HFFc6 (cell line): ENCODE data around the gene STK10. TPM values are rescaled to one million over a fixed set of nuclear protein-coding genes. Genes with fewer than 3 reads are reported as not detected.

Experiments used
- DNase-seq: peaks from one replicate; pipeline ENCODE4 v3.0.0-alpha.2; 2018
- H3K27ac Mint-ChIP-seq: 2 replicates; pipeline ENCODE4 v1.8.0; 2020; ENCODE audit warnings: mild to moderate bottlenecking, mixed read lengths
- H3K27me3 Mint-ChIP-seq: 2 replicates; pipeline ENCODE4 v1.8.0; 2021; ENCODE audit warnings: mild to moderate bottlenecking, moderate library complexity, mixed read lengths; ENCODE audit not compliant: insufficient read depth
- H3K36me3 Mint-ChIP-seq: 2 replicates; pipeline ENCODE4 v1.8.0; 2021; ENCODE audit warnings: low read depth, mixed read lengths
- H3K4me1 Mint-ChIP-seq: 2 replicates; pipeline ENCODE4 v1.8.0; 2020; ENCODE audit warnings: low read depth, mixed read lengths
- H3K4me3 Mint-ChIP-seq: 2 replicates; pipeline ENCODE4 v1.8.0; 2020; ENCODE audit warnings: mild to moderate bottlenecking, moderate library complexity, mixed read lengths
- H3K9me3 Mint-ChIP-seq: 2 replicates; pipeline ENCODE4 v1.8.0; 2020; ENCODE audit warnings: mild to moderate bottlenecking, mixed read lengths
- CTCF ChIP-seq: fragments of 200-600 bp; sonication (generic); IDR thresholded peaks from 2 replicates; pipeline ENCODE4 v1.5.0; 2021; ENCODE audit warnings: antibody characterized with exemption, mild to moderate bottlenecking
- total RNA-seq, 6 experiments: library from RNA; stranded (reverse); fragmentation: NEBNext Ultra II Directional; extraction: Animal tissue kit (Norgen Biotek cat#: 25700); gene quantifications; 2 replicates in 1 of 6; 3 replicates in 5 of 6; pipeline ENCODE4 v1.2.3, GENCODE V29; 2021

STK10 gene
- total RNA-seq, 6 experiments from 2014 or later: 39.8 to 51.6 (median 47.5) TPM

GRCh38 chr5:172005708-172006320, 182.2 kb downstream of the STK10 start:
- TF ChIP-seq CTCF: no peak
- Mint-ChIP-seq H3K27ac (peak overlapping the region; percentile 93), H3K4me1 (peaks cover 70% of the 10 kb centered on the region), H3K27me3 (peaks cover 8% of the 10 kb centered on the region), H3K36me3 (0 out of 2 replicates have a peak, but pooled peaks cover 8% of the 10 kb centered on the region), H3K9me3 (no peaks in the 10 kb centered on the region), H3K4me3 (peak overlapping the region; percentile 99)
- DNase-seq: no peak

DNA sequence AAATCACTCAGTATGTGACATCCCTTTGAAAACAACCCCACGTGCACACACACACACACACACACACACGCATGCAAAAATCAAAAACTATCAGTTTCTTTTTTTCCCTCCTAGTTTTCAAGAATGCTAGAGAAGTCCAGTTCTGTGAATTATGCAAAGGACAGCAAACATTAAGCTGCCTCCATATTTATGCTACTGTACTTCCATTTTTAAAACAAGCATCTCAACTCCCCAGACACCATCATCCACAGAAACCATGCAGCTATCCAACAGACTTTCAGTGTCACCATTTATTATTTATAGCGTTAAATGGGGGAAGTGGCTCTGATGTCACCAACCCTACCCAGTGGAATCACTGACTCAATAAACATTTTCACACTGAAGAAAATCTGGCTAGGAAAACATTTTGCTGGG, 183.2 kb downstream of the STK10 start:
- Mint-ChIP-seq H3K4me3 (peak overlapping the region; percentile 99), H3K9me3 (no peaks in the 10 kb centered on the region), H3K36me3 (0 out of 2 replicates have a peak, but pooled peaks cover 8% of the 10 kb centered on the region), H3K27ac (peak overlapping the region; percentile 93), H3K4me1 (peaks cover 75% of the 10 kb centered on the region), H3K27me3 (peaks cover 8% of the 10 kb centered on the region)
- peak; percentile 34 for DNase-seq
- TF ChIP-seq CTCF: no peak

DNA sequence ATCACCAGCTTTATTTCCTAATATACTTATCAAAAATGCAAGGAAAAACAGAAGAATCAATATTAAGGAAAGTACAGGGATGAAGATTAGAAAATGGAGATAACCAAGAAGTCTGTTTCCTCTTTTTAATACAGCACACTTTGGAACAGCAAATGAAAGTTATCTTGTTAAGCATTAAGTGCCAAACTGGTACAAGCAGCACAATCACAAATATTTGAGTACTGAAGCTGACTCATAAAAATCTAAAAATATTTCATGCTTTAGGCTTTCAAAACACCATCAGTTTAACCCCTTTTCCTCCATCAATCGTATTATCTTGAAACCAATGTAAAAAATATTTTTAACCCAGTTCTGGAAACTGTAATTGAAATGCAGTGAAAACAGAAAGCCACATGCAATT, 184.3 kb downstream of the STK10 start:
- no peak for DNase-seq
- peak overlapping the region; percentile 68 for H3K27ac Mint-ChIP-seq
- H3K4me3 Mint-ChIP-seq: peak overlapping the region; percentile 99
- no peak for TF ChIP-seq CTCF
- peaks cover 74% of the 10 kb centered on the region for H3K4me1 Mint-ChIP-seq
- no peaks in the 10 kb centered on the region for H3K9me3 Mint-ChIP-seq
- H3K36me3 Mint-ChIP-seq: 0 out of 2 replicates have a peak, but pooled peaks cover 8% of the 10 kb centered on the region
- H3K27me3 Mint-ChIP-seq: peaks cover 8% of the 10 kb centered on the region

GRCh38 chr5:172002840-172003512, 185.0 kb downstream of the STK10 start:
- H3K27me3 Mint-ChIP-seq: peaks cover 8% of the 10 kb centered on the region
- no peaks in the 10 kb centered on the region for H3K9me3 Mint-ChIP-seq
- DNase-seq: no peak
- TF ChIP-seq CTCF: no peak
- H3K36me3 Mint-ChIP-seq: 0 out of 2 replicates have a peak, but pooled peaks cover 8% of the 10 kb centered on the region
- peak overlapping the region; percentile 46 for H3K27ac Mint-ChIP-seq
- peaks cover 67% of the 10 kb centered on the region for H3K4me1 Mint-ChIP-seq
- peak overlapping the region; percentile 99 for H3K4me3 Mint-ChIP-seq

DNA sequence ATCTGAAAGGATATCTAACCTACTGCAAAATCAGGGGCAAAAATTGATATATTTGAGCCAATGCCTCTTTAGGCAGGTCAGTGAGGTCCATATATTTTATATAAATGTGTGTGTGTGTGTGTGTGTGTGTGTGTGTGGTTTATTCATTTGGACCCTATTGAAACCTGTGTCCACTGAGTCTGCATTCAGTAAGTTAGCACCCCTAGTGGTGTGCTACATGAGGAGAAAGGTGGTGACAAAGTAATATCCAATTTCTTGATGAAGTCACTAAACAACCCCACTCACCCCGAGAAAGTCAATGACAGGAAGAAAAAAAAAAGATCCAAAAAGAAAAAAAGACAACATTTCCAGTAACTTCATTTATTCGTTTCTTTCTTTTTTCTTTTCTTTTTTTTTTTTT, 185.7 kb downstream of the STK10 start:
- Mint-ChIP-seq H3K27ac (no peak overlapping the region), H3K36me3 (0 out of 2 replicates have a peak, but pooled peaks cover 8% of the 10 kb centered on the region), H3K27me3 (peaks cover 8% of the 10 kb centered on the region), H3K9me3 (no peaks in the 10 kb centered on the region), H3K4me3 (no peak overlapping the region), H3K4me1 (peaks cover 67% of the 10 kb centered on the region)
- peak; percentile 63 for TF ChIP-seq CTCF
- DNase-seq: peak; percentile 22
